ENCODE measurements around the gene DNM1L.

- TF ChIP-seq EZH2 (IDR thresholded peaks at IDR 0.05; ENCODE audit: borderline replicate concordance, low read depth, low read length, poor library complexity, severe bottlenecking): no peak
- TF ChIP-seq, protein P1, sequence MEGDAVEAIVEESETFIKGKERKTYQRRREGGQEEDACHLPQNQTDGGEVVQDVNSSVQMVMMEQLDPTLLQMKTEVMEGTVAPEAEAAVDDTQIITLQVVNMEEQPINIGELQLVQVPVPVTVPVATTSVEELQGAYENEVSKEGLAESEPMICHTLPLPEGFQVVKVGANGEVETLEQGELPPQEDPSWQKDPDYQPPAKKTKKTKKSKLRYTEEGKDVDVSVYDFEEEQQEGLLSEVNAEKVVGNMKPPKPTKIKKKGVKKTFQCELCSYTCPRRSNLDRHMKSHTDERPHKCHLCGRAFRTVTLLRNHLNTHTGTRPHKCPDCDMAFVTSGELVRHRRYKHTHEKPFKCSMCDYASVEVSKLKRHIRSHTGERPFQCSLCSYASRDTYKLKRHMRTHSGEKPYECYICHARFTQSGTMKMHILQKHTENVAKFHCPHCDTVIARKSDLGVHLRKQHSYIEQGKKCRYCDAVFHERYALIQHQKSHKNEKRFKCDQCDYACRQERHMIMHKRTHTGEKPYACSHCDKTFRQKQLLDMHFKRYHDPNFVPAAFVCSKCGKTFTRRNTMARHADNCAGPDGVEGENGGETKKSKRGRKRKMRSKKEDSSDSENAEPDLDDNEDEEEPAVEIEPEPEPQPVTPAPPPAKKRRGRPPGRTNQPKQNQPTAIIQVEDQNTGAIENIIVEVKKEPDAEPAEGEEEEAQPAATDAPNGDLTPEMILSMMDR (conservative IDR thresholded peaks at IDR 0.05; ENCODE audit: low read depth, low read length): no peak
Observed at GRCh38 chr12:32765906-32766305, 86.8 kb downstream of the DNM1L start.

Measured in A673 (cell line).